SK-N-SH treated with all-trans-retinoic acid at 6 μM for 48 hours (cell line): ENCODE measurements around the gene ANKRD44.

Experiments used
- ISL1 ChIP-seq: fragments of 250-450 bp; sonication (Bioruptor Pico); IDR thresholded peaks from 2 replicates; pipeline ENCODE4 v2.1.2; 2022; ENCODE audit warnings: mild to moderate bottlenecking, moderate library complexity
- OSR1 ChIP-seq: fragments of 250-450 bp; sonication (Bioruptor Pico); IDR thresholded peaks from 2 replicates; pipeline ENCODE4 v1.8.0; 2022; ENCODE audit warnings: moderate library complexity, mild to moderate bottlenecking, inconsistent platforms
- PPARA ChIP-seq: fragments of 250-450 bp; sonication (Bioruptor Pico); IDR thresholded peaks from 2 replicates; pipeline ENCODE4 v1.5.0; 2020; ENCODE audit warnings: mild to moderate bottlenecking, borderline replicate concordance
- SNAI2 ChIP-seq: fragments of 250-450 bp; sonication (Bioruptor Pico); IDR thresholded peaks from 2 replicates; pipeline ENCODE4 v1.5.0; 2020; ENCODE audit warnings: mild to moderate bottlenecking, moderate library complexity
- TCF4 ChIP-seq: fragments of 250-450 bp; sonication (Bioruptor Pico); IDR thresholded peaks from 2 replicates; pipeline ENCODE4 v1.8.0; 2021; ENCODE audit warnings: mild to moderate bottlenecking, moderate library complexity, borderline replicate concordance
- TOX ChIP-seq: fragments of 250-450 bp; sonication (Bioruptor Pico); IDR thresholded peaks from 2 replicates; pipeline ENCODE4 v1.8.0; 2021; ENCODE audit warnings: mild to moderate bottlenecking, moderate library complexity, borderline replicate concordance
- ZC3H10 ChIP-seq: fragments of 250-450 bp; sonication (Bioruptor Pico); IDR thresholded peaks from 2 replicates; pipeline ENCODE4 v1.5.1; 2021; ENCODE audit warnings: mild to moderate bottlenecking, moderate library complexity
- ZFP3 ChIP-seq: fragments of 250-450 bp; sonication (Bioruptor Pico); IDR thresholded peaks from 2 replicates; pipeline ENCODE4 v1.5.0; 2020; ENCODE audit warnings: mild to moderate bottlenecking, moderate library complexity
- ZNF8 ChIP-seq: fragments of 450-650 bp; formaldehyde crosslinking; IDR thresholded peaks from 2 replicates; pipeline ENCODE4 v1.5.0; 2020; ENCODE audit warnings: mild to moderate bottlenecking, moderate library complexity
- TF ChIP-seq, protein P1 (sequence below): fragments of 250-450 bp; sonication (Bioruptor Pico); IDR thresholded peaks from 2 replicates; pipeline ENCODE4 v1.5.1; 2021; ENCODE audit warnings: mild to moderate bottlenecking, moderate library complexity
- TF ChIP-seq, protein P2 (sequence below): fragments of 250-450 bp; sonication (Bioruptor Pico); IDR thresholded peaks from 2 replicates; pipeline ENCODE4 v1.5.1; 2020; ENCODE audit warnings: low read depth, mild to moderate bottlenecking, moderate library complexity

DNA sequence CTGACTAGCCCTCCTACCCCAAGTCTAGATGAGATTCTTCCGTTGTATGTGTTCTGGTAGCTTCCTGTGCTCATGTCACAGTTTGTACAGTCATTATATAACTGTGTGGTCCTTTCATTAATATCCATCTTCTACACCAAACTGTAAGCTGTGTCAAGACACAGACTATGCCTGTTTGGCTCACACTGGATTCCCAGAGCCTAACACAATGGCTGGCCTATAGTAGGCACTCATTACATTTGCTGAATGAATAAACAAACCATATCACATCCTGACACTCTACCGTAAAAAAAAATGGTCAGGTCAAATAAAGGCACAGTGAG, 72.6 kb downstream of the ANKRD44 start:
- TF ChIP-seq ZNF8 (CRISPR knock-in tag) (no peak), ISL1 (CRISPR knock-in tag) (no peak), ZC3H10 (CRISPR knock-in tag) (no peak), TOX (CRISPR knock-in tag) (no peak), OSR1 (CRISPR knock-in tag) (no peak), TCF4 (no peak), PPARA (no peak), ZFP3 (CRISPR knock-in tag) (no peak), SNAI2 (CRISPR knock-in tag) (no peak)
- TF ChIP-seq, protein P1, sequence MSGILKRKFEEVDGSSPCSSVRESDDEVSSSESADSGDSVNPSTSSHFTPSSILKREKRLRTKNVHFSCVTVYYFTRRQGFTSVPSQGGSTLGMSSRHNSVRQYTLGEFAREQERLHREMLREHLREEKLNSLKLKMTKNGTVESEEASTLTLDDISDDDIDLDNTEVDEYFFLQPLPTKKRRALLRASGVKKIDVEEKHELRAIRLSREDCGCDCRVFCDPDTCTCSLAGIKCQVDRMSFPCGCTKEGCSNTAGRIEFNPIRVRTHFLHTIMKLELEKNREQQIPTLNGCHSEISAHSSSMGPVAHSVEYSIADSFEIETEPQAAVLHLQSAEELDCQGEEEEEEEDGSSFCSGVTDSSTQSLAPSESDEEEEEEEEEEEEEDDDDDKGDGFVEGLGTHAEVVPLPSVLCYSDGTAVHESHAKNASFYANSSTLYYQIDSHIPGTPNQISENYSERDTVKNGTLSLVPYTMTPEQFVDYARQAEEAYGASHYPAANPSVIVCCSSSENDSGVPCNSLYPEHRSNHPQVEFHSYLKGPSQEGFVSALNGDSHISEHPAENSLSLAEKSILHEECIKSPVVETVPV = no peak
- TF ChIP-seq, protein P2, sequence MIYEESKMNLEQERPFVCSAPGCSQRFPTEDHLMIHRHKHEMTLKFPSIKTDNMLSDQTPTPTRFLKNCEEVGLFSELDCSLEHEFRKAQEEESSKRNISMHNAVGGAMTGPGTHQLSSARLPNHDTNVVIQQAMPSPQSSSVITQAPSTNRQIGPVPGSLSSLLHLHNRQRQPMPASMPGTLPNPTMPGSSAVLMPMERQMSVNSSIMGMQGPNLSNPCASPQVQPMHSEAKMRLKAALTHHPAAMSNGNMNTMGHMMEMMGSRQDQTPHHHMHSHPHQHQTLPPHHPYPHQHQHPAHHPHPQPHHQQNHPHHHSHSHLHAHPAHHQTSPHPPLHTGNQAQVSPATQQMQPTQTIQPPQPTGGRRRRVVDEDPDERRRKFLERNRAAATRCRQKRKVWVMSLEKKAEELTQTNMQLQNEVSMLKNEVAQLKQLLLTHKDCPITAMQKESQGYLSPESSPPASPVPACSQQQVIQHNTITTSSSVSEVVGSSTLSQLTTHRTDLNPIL (CRISPR knock-in tag) = no peak
